ENCODE measurements around the gene NIF3L1. TPM values are rescaled to one million over a fixed set of nuclear protein-coding genes. Genes with fewer than 3 reads are reported as not detected.

NIF3L1 gene
- total RNA-seq, 1 experiment from 2014 or later = 51.1 TPM

Other genes starting within 250 kb of the NIF3L1 start
- 550 and 605 TPM in 2 replicates for gene BZW1, start 77.5 kb upstream of the NIF3L1 start, total RNA-seq (2014; rRNA removed; shearing (Covaris generic))
- gene CLK1, start 24.7 kb upstream of the NIF3L1 start, total RNA-seq (2014; rRNA removed; shearing (Covaris generic)) = 37.3 and 42.9 TPM in 2 replicates
- 42.5 and 64.4 TPM in 2 replicates for gene PPIL3, start 294 bp upstream of the NIF3L1 start, total RNA-seq (2014; rRNA removed; shearing (Covaris generic))
- 21.2 and 22.9 TPM in 2 replicates for gene ORC2, start 74.3 kb downstream of the NIF3L1 start, total RNA-seq (2014; rRNA removed; shearing (Covaris generic))
- gene HYCC2, start 182.3 kb downstream of the NIF3L1 start, total RNA-seq (2014; rRNA removed; shearing (Covaris generic)) = 4.5 and 12.3 TPM in 2 replicates
- gene NDUFB3, start 182.6 kb downstream of the NIF3L1 start, total RNA-seq (2014; rRNA removed; shearing (Covaris generic)) = 180 and 303 TPM in 2 replicates
- 25.1 and 26.3 TPM in 2 replicates for gene CFLAR, start 226.8 kb downstream of the NIF3L1 start, total RNA-seq (2014; rRNA removed; shearing (Covaris generic))